Coronary artery (tissue), 2 donors: ENCODE data around the gene BMP4.

ENCODE experiments used
- DNase-seq: peaks from one replicate; pipeline ENCODE4 v3.0.0-alpha.2; 2017; ENCODE audit warnings: low spot score
- H3K27ac ChIP-seq, 2 donors: fragments of 200-600 bp; sonication (generic); one replicate each; pipeline ENCODE4 v1.5.1; 2016 to 2019
- H3K4me3 ChIP-seq: fragments of 200-600 bp; sonication (generic); 2 replicates; pipeline ENCODE4 v1.5.1; 2016; ENCODE audit warnings: mild to moderate bottlenecking, moderate library complexity
- TF ChIP-seq, protein P1 (sequence below): fragments of 200-600 bp; sonication (generic); IDR thresholded peaks from one replicate; pipeline ENCODE4 v1.5.1; 2019; ENCODE audit warnings: antibody characterized with exemption

Gene BMP4

DNA sequence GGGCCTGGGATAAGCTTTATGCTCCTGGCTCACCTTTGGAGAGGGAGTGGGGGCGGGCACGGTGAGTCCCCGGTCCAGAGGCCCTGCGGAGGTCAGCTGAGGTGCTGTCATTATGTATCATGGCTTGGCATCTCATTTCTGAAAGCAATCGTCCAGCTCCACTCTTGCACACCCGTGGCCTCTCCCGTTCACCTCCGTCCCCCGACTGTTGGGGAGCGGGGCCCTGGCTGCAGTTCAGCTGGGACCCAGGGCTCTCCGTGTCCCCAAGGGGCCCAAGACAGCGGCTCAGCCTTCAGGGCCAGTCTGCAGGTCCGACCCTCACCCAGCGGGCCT is 10.6 kb downstream of the BMP4 start:
- no peak for DNase-seq
- H3K4me3 ChIP-seq, result peak overlapping the region; percentile 69
- TF ChIP-seq, protein P1, sequence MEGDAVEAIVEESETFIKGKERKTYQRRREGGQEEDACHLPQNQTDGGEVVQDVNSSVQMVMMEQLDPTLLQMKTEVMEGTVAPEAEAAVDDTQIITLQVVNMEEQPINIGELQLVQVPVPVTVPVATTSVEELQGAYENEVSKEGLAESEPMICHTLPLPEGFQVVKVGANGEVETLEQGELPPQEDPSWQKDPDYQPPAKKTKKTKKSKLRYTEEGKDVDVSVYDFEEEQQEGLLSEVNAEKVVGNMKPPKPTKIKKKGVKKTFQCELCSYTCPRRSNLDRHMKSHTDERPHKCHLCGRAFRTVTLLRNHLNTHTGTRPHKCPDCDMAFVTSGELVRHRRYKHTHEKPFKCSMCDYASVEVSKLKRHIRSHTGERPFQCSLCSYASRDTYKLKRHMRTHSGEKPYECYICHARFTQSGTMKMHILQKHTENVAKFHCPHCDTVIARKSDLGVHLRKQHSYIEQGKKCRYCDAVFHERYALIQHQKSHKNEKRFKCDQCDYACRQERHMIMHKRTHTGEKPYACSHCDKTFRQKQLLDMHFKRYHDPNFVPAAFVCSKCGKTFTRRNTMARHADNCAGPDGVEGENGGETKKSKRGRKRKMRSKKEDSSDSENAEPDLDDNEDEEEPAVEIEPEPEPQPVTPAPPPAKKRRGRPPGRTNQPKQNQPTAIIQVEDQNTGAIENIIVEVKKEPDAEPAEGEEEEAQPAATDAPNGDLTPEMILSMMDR, result no peak

DNA sequence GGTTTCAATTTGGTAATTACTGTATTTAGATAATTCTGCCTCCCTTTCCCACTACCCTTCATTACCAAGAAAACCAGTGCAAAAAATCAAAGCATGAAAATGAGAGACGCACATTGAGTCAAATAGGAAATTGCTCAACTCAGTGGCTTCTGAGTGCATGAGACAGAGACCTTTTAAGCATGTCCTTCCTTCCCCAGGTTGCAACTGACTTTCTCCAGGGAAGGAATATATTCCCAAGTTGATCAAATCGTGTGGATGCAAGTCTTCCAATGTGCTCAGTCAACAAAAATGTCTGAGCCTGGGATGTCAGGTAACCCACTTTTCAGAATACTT is 12.9 kb downstream of the BMP4 start:
- no peak overlapping the region for H3K27ac ChIP-seq
- DNase-seq, result no peak
- no peak overlapping the region for H3K4me3 ChIP-seq
- TF ChIP-seq, protein P1, result no peak

More for the DNA sequence above, 10.6 kb downstream of the BMP4 start:
- H3K27ac ChIP-seq, result no peak overlapping the region

DNA sequence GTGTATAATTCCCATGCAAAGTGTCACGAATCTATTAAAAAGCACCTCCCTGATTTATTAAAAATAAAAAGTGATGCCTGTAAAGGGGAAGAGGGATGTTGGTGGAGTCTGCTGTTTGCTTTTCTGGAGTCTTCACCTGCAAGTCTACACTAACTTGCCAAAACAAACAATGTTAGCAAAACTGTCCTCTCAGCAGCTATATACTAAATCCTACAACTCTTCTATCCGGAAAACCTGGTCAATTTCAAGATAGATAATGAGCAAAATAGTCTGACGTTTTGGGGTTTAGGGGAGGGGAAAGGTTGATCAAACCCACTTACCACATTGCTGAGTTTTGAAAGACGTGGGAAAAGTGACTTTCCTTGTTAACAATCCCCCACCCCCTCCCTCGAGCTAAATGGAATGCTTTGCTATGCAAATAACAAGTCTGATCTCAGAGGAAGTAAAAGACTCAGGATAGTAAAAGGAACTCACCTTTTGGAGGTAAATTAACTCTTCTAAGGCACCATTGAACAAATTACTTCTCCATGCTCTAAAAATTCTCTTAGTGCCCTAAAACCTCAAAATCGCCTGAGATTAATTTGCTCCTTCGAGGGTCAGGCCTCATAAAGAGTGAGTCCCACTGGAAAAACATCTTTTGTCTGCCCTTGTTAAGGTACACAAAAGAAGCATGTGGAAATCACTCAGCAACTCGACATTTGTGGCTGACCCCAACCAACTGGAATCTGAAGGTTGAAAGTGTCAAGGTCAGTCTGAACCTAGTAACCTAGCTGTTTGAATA is 13.5 kb downstream of the BMP4 start:
- DNase-seq, result no peak
- Histone ChIP-seq H3K27ac (no peak overlapping the region), H3K4me3 (no peak overlapping the region)
- TF ChIP-seq, protein P1, result no peak

DNA sequence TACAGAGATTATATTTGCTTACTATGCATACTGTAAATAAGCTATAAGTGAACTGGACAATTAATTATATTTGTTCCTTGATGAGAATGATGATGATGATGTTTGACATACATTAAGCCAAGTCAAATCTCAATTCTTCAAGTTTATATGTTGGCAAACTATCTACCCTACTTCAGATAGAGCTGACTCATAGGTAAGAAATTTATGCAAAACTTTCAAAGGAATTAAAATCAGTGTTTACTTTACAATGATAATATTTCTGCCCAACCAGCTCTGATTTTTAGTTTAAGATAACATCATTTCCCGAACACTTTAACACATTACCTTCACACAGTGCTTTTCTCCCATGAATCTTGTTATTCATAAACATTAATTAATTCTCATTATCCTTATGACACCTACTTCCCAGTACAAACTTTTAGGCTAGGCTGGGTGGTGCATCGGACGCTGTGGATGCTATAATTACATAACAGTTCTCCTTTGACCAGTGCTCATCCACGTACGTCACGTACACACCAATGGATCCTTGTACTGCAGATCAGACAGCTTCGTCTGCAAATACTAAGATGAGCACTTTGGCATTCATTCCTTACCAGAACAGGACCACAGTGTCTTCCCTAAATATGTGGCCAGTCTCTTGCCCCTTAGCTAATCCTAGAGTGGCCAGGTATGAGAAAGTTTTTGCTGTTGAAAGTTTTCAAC is 18.3 kb downstream of the BMP4 start:
- H3K4me3 ChIP-seq, result no peak overlapping the region
- no peak overlapping the region for H3K27ac ChIP-seq
- TF ChIP-seq, protein P1, result no peak
- no peak for DNase-seq

DNA sequence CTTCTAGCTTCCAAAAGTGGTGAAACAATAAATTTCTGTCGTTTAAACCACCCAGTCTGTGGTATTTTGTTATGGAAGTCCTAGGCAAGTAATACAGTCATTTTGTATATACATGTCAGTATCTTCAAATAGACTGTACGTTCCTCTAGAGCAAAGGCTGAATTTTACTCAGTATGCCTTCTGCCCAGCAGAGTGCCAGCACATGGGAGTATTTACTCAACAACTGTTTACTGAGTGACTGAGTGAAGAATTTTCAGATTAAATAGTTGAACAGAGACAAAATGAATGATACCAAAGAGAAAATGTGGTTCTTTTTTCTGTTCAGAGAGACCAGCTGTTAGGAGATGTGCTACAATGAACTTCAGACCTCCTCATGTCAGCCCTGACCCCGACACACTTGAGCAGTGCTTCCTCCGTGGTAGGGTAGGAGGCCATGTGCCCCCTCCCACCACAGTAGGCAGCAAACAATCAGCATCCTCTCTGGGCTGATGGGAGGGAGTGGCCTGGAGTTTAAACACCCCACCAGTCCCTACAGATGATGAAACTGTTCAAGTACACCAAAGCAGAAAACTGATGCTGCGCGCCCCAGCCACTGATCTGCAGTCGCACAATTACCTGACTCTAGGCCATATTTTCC is 21.7 kb downstream of the BMP4 start:
- TF ChIP-seq, protein P1, result no peak
- Histone ChIP-seq H3K4me3 (no peak overlapping the region), H3K27ac (no peak overlapping the region)
- no peak for DNase-seq

DNA sequence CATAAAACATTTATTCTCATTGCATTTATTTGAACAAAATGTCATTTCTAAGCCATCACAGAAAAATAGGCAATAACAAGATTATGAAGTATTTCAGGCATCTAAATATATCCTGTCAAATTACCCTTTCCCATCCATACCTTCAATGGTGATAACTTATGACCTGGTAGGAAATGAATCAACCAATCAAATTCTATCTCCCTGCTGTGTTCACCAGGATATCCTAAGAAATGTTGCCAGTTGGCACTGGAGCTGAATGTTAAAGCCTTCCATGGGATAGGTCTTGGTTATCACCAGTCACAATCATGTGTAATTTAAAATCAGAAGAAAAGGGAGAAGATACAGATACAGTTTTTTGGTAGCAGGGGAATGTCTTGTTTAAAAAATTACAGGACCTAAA is 23.7 kb downstream of the BMP4 start:
- TF ChIP-seq, protein P1, result no peak
- Histone ChIP-seq H3K4me3 (no peak overlapping the region), H3K27ac (no peak overlapping the region)
- no peak for DNase-seq
